HG03025 (cell line): ENCODE measurements around the gene MRAS.

Experiments used
- ATAC-seq: cut with Tn5 transposase; IDR thresholded peaks from one replicate; pipeline ENCODE4 v1.9.1; 2021; ENCODE audit warnings: mild to moderate bottlenecking, moderate library complexity; ENCODE audit not compliant: unreplicated experiment, low FRiP score

Gene MRAS

GRCh38 chr3:138384531-138384930 lies 36.2 kb downstream of the MRAS start:
- no peak for ATAC-seq

DNA sequence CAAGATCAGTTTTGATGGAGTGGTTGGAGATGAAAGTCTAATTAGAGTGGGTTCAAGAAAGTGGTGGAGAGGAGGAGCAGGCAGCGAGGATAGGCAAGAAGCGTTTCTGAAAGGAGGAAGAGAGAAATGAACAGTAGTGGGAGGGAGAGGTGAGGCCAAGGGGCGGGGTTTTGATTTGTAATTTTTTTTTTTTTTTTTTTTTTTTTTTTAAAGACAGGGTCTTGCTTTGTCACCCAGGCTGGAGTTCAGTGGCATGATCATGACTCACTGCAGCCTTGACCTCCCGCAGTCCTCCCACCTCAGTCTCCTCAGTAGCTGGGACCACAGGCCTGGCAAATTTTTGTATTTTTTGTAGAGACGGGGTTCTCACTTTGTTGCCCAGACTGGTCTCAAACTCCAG lies 36.6 kb downstream of the MRAS start:
- ATAC-seq, result no peak

DNA sequence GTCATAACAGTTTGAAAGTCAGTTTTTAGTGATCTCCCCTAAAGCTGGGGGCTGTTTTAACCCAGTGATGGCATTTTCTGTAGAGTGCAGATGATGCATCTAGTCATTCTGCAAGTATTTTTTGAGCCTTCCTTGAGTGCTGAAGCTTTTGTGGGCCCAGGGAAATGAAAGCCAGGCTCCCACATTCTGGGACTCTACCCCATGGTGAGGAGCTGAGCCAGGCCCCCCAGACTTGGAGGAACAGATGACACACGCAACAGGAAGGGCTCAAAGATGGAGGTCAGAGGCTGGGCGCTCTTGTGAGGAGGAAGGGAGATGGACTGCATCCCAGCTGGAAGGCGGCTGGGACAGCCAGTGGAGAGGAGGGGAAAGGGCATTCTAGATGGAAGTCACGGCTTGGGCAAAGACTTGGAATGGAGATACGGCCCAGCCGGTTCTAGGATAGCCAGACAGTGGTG lies 40.8 kb downstream of the MRAS start:
- no peak for ATAC-seq

DNA sequence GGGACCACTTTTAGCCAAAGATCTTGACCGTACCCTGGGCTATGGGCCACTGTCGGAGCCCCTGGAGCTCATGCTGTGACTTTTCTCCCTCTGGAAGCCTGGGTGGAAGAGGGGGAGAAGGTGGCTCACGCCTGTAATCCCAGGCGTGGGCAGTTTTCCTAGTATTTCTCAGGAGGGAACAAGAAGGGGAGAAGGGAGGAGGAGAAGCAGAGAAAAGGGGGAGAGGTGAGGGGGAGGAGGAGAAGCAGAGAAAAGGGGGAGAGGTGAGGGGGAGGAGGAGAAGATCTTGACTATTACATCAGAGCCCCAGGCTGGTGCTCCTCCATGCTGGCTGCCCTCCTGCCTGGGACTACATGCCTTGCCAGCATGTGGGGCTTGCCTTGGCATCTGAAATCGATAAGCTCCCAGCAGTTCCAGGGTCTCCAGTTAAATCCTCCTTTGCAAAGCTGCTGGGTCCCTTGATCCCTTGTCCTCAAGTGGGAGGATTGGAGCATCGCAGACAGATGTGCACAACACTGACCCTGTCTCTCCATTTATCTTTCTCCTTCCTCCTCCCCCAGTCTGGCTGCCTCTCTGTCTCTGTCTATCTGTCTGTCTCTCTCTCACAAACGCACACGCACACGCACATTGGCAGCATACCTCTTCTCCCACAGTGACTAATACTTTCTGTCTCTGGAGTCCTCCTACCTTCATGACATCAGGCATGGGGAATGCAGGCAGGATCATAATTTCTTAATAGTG lies 41.6 kb downstream of the MRAS start:
- ATAC-seq, result no peak

- ATAC-seq, result no peak
Observed at GRCh38 chr3:138390582-138390932, 42.2 kb downstream of the MRAS start.

DNA sequence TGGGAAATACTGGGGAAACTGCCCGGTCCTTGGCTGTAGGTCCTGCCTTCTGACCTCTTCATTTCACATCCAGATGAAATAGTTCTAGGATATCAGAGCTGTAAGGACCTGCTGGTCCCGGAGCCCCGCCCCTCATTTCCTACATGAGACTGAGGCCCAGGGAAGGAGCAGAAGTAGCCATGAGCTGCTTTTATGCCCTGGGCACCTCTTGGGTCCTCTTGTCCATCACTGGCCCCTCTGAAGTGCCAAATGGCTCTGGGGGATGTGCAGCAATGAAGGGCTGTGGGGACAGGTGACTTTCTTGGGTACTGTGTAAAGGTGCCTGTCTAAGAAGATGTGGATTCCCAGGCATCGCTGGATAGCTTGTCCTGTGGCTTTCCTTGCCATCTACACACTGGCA lies 45.8 kb downstream of the MRAS start:
- ATAC-seq, result no peak

DNA sequence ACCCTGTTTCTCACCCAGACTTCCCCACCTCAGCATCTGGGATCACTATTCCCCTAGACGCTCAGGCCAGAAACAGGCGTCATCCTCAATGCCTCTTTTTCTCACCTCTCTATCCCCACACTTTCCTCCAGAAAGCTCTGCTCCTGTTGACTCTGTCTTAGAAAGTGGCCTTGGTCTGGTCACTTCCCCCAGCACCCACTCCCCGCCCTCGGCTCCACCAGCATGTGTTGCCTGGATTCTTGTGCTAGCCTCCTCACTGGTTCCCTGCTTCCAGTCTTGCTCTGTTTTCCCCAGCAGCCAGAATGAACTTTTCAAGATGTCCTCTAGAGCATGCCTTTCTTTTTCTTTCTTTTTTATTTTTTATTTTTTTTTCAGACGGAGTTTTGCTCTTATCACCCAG lies 46.3 kb downstream of the MRAS start:
- ATAC-seq, result no peak

DNA sequence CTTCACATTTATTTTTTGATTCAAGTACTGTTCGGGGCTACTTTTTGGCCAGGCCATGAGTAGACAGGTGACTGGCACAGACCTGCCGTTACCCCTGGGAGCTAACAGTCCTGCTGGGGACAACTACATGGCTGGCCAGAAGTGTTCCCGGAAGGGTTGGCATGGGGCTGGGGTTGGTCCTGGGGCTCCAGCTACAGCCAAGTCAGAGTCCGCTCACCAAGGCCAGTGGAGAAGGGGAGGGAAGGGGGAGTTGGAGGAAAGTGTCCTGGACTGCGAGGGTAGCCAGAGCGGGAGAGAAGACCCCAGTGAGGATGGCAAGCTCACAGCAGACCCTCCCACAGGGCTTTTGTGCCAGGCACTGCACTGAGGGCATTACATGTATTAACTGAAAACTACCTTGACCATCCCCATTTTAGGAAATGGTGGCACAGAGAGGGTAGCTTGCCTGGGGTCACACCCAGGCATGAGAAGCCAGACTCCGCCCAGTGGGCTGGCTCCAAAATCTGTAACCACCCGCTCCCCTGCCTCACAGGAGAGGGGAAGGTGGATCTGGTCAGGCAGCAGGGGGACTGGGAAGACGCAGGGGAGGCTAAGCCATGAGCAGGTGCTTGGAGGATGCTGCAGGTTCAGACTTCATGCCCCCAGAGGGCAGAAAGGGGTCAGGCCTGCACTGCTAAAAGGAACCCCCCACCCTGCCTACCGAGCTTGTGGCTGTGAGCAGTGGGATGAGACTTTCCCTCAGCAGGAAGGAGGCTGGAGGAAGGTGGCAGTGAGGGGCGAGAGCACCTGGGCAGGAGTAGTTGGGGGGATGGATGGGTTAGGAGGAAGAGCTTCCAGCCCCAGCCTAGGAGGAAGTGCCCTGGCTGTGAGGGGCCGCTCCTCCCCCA lies 47.7 kb downstream of the MRAS start:
- no peak for ATAC-seq

DNA sequence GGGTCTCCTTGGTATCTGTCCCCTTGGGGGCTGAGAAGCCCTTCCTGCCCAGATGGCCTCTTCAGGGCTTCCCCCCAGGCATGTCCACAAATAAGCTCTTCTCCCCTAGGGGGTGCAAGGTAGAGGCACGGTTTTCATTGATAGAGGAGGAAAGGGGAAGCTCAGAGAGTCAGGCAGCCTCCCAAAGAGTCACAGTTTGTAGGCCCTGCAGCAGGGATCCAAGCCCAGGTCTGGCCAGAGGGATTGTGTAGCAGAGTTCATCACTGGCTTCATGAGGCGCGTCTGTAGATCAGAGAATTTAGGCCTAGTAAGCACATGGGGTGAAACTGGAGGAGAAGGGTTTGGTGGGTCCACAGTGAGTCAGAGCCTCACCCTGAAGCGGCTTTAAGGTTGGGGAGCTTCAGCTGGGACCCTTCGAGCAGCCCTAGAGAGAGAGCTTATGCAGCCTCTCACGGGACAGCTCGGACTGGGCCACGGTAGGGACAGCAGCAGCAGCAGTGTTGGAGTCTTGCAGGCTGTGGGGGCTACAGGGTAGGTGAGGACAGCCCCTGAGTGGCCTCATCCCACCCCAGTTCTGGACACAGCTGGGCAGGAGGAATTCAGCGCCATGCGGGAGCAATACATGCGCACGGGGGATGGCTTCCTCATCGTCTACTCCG lies 48.5 kb downstream of the MRAS start:
- ATAC-seq, result no peak

DNA sequence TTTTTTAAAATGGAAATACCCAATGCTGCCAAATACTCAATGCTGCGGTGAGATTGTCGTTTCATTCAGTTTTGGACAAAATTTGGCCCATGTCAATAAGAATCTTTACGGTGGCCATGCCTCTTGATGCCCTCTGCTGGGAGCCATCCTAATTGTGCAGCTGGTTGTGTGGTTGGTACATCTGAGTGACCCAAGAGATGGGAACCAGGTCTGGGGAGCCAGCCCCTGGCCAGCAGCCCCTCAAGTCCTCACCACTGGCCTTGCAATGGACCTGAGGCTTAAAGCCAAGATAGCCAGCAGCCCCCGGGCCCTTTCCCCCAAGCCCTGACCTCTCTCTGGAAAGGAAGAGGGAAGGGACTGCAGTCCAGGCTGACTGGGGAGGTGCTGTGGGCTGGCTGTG lies 49.6 kb downstream of the MRAS start:
- no peak for ATAC-seq

DNA sequence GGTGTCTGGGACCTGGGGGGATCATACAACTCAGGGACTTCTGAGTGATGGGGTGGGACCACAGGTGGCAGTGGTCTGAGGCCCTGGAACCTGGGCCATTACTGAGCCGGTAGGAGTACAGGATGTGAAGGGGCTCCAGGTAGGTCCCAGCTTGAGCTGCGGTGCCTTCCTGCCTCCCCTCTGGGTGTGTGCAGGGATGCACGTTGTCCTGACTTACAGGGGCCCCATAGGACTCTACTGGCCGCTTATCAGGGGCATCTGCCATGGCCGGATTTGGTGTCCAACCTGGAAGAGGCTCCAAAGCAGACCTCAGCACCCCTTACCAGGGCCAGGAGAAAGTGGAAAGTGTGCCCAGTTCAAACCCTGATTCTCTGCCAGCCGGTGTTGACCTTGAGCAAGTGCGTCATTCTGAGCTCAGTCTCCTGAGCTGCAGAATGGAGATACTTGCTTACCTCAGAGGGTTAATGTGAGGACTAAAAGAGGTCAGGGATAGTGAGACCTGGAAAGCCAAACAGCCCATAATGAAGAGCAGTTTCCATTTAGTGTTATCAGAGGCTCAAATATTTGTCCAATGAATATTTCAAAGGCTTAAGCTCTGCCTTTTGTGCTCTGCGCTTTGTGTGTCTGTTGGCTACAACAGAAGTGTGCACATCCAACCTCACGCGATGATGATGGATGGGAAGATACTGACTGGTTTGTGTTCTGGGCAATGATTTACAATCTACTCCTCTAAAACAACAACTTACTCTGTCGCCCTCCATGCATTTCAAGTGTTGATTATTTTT lies 50.6 kb downstream of the MRAS start:
- ATAC-seq, result no peak

GRCh38 chr3:138399766-138400165 lies 51.4 kb downstream of the MRAS start:
- no peak for ATAC-seq

GRCh38 chr3:138400651-138401070 lies 52.3 kb downstream of the MRAS start:
- no peak for ATAC-seq

- no peak for ATAC-seq
Observed at GRCh38 chr3:138401834-138402233, 53.5 kb downstream of the MRAS start.

- no peak for ATAC-seq
Observed at GRCh38 chr3:138404121-138404520, 55.7 kb downstream of the MRAS start.

GRCh38 chr3:138405001-138405400 lies 56.6 kb downstream of the MRAS start:
- no peak for ATAC-seq

DNA sequence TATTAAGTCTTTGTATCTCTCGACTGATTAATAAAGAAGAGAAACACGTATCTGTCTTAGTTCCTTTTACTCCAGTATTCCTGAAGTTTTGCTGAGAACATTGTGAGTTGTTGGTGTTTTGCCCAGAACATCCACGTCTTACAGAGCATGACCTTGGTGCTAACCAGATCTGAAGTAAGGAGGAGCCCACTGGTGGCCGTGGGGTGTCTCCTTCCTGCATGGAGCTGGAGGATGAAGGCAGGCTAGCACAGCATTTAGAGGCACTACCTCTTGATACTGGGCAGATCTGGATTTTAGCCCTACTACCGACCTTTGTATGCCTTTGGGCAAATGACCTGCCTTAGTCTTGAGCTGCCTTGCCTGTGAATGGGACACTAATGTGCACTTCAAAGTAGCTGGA lies 57.1 kb downstream of the MRAS start:
- no peak for ATAC-seq

DNA sequence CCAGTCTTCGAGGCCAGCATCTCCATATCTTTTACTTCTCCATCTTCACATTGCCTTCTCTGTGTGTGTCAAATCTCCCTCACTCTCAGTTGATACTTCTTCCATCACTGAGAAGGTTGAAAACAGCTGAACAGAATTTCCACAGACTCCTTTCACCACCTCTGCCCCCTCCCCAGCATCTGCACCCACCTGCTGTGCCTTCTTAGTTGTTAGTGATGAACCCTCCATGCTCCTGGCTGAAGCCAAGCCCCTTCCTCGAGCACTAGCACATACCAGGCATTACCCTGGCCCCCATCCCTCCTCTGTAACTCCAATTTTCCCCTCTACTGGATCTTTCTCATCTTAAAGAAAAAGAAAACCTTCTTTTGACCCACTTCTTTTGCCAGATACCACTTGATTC lies 58.2 kb downstream of the MRAS start:
- no peak for ATAC-seq

- no peak for ATAC-seq
Observed at GRCh38 chr3:138407236-138407907, 59.0 kb downstream of the MRAS start.
